Thoracic aorta (tissue), 2 donors: ENCODE results near the gene FHL3. TPM values are rescaled to one million over a fixed set of nuclear protein-coding genes. Genes with fewer than 3 reads are reported as not detected.

Experiments
- ATAC-seq: fragments of 150-250 bp; one replicate; pipeline ENCODE4 v1.8.0; 2017; ENCODE audit warnings: low read depth; ENCODE audit not compliant: insufficient number of reproducible peaks, low FRiP score
- DNase-seq: peaks from one replicate; pipeline ENCODE4 v3.0.0-alpha.2; 2020; ENCODE audit warnings: low spot score
- H3K27ac ChIP-seq, 2 donors: fragments of 200-600 bp; sonication (generic); 1 replicate in 1 of 2; 2 replicates in 1 of 2; pipeline ENCODE4 v1.5.1; 2016; ENCODE audit warnings: mild to moderate bottlenecking in 2 of 2, moderate library complexity in 2 of 2
- H3K27me3 ChIP-seq: fragments of 200-600 bp; sonication (generic); replicated peaks from 2 replicates; pipeline ENCODE4 v1.6.0; 2016; ENCODE audit warnings: mild to moderate bottlenecking; ENCODE audit not compliant: insufficient read depth
- H3K36me3 ChIP-seq: fragments of 200-600 bp; sonication (generic); one replicate; pipeline ENCODE4 v1.5.1; 2016
- H3K4me1 ChIP-seq, 2 donors: fragments of 200-600 bp; sonication (generic); 1 replicate in 1 of 2; 2 replicates in 1 of 2; pipeline versions ENCODE4 v1.5.1 to v1.6.0; 2016; ENCODE audit warnings: low read depth in 2 of 2, mild to moderate bottlenecking in 1 of 2; ENCODE audit not compliant: control insufficient read depth in 1 of 2
- H3K4me3 ChIP-seq: fragments of 200-600 bp; sonication (generic); 2 replicates; pipeline ENCODE4 v1.5.1; 2016; ENCODE audit warnings: mild to moderate bottlenecking
- H3K9me3 ChIP-seq: fragments of 200-600 bp; sonication (generic); 2 replicates; pipeline ENCODE4 v1.5.1; 2016
- total RNA-seq, 2 donors: library from RNA; depleted of rRNA; stranded (reverse); fragments of >200 nt; gene quantifications; one replicate each; pipeline versions ENCODE4 v1.1.0 to v1.2.3, GENCODE V29; 2016
- TF ChIP-seq, protein P1 (sequence below): fragments of 200-600 bp; sonication (generic); IDR thresholded peaks from one replicate; pipeline ENCODE4 v1.5.1; 2019; ENCODE audit warnings: antibody characterized with exemption

The FHL3 gene
- total RNA-seq, 2 donors from 2014 or later, result 57.0 to 90.7 TPM

- Histone ChIP-seq H3K4me3 (no peak overlapping the region), H3K27ac (no peak overlapping the region), H3K4me1 (peaks cover 11 to 25% of the 10 kb centered on the region in 2 donors), H3K36me3 (no peaks in the 10 kb centered on the region), H3K27me3 (no peaks in the 10 kb centered on the region), H3K9me3 (no peaks in the 10 kb centered on the region)
- TF ChIP-seq, protein P1, sequence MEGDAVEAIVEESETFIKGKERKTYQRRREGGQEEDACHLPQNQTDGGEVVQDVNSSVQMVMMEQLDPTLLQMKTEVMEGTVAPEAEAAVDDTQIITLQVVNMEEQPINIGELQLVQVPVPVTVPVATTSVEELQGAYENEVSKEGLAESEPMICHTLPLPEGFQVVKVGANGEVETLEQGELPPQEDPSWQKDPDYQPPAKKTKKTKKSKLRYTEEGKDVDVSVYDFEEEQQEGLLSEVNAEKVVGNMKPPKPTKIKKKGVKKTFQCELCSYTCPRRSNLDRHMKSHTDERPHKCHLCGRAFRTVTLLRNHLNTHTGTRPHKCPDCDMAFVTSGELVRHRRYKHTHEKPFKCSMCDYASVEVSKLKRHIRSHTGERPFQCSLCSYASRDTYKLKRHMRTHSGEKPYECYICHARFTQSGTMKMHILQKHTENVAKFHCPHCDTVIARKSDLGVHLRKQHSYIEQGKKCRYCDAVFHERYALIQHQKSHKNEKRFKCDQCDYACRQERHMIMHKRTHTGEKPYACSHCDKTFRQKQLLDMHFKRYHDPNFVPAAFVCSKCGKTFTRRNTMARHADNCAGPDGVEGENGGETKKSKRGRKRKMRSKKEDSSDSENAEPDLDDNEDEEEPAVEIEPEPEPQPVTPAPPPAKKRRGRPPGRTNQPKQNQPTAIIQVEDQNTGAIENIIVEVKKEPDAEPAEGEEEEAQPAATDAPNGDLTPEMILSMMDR, result no peak
- ATAC-seq (no peak), DNase-seq (no peak)
These were observed 55.7 kb downstream of the FHL3 start for GRCh38 chr1:37949524-37950152.

DNA sequence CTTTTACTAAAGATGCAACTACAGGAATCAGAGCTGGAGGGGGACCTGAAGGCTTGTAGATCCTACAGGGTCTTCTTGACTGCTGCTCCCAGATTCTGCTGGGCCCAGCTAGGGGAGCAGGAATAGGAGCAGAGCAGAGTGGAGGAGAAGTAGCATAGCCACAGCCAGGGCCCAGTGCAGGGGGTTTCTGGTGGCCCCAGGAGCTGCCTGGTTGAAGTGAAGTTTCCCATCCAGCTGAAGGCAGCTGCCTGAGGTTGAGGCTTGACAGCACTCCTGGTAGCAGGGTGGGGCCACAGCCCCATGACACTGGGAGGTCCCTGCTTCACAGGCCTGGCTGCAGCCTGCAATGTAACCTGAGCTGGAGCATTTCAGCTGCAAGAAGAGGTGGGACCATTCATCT lies 56.5 kb downstream of the FHL3 start:
- no peaks in the 10 kb centered on the region for H3K9me3 ChIP-seq
- H3K27me3 ChIP-seq, result no peaks in the 10 kb centered on the region
- no peak overlapping the region for H3K27ac ChIP-seq
- ATAC-seq, result no peak
- peaks cover 11 to 25% of the 10 kb centered on the region in 2 donors for H3K4me1 ChIP-seq
- TF ChIP-seq, protein P1, result no peak
- no peaks in the 10 kb centered on the region for H3K36me3 ChIP-seq
- no peak for DNase-seq
- H3K4me3 ChIP-seq, result no peak overlapping the region

DNA sequence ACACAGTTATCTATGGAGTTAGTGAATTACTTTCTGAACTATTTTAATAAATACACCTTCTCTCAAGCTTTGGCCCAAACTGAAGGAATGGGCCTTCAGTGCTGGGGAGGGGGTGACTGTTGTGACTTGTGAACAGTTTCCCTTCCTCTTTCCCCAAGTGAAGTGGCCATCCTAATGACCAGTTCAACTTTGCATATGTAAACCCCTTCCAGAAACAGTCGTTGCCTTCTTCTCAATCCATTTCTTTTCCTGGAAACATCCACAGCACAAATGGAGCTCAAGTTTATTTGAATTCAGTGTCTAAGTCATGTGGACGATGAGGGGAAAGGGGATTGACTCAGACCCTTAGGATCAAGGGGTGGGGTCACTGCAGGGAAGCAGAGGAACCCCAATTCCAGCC lies 57.1 kb downstream of the FHL3 start:
- Histone ChIP-seq H3K9me3 (no peaks in the 10 kb centered on the region), H3K27me3 (no peaks in the 10 kb centered on the region), H3K4me1 (peaks cover 11 to 25% of the 10 kb centered on the region in 2 donors), H3K4me3 (no peak overlapping the region), H3K36me3 (no peaks in the 10 kb centered on the region), H3K27ac (no peak overlapping the region)
- TF ChIP-seq, protein P1, result no peak
- DNase-seq (no peak), ATAC-seq (no peak)

DNA sequence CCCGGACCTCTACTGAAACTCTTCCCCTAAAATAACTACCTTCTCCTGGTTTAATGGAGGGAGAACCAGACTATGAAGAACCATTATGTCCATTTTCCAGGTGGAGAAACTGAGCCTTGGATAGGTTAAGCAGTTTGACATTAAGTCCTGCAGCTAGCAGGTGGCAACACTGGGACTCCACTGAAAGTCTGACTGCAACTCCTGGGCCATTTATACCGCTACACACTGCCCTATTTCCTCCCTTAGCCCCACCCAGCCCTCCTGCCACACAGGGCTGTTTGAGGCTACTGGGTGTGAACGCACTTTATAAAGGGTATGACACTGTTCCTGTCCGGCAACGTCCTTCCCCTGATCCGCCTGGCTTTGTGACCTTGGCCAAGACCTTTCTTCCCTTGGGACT lies 58.0 kb downstream of the FHL3 start:
- peak overlapping the region; percentile 88 for H3K4me3 ChIP-seq
- TF ChIP-seq, protein P1, result no peak
- H3K27ac ChIP-seq, result peak overlapping the region; percentile 96
- H3K36me3 ChIP-seq, result no peaks in the 10 kb centered on the region
- ATAC-seq (no peak), DNase-seq (no peak)
- H3K27me3 ChIP-seq, result no peaks in the 10 kb centered on the region
- peaks cover 11 to 25% of the 10 kb centered on the region in 2 donors for H3K4me1 ChIP-seq
- no peaks in the 10 kb centered on the region for H3K9me3 ChIP-seq

Other genes starting within 250 kb of the FHL3 start
- not detected for gene EPHA10, start 240.4 kb downstream of the FHL3 start, total RNA-seq
- gene MANEAL, start 211.7 kb downstream of the FHL3 start, total RNA-seq, result 1 to 10 TPM; 1.8 TPM
- gene C1orf122, start 197.7 kb downstream of the FHL3 start, total RNA-seq, result 10 to 100 TPM; 33.9 to 96.0 TPM
- 1 to 10 TPM; 8.7 to 9.7 TPM for gene YRDC, start 197.3 kb downstream of the FHL3 start, total RNA-seq
- gene MTF1, start 145.9 kb downstream of the FHL3 start, total RNA-seq, result 1 to 10 TPM; 4.5 to 9.3 TPM
- 10 to 100 TPM; 44.2 to 44.5 TPM for gene INPP5B, start 58.5 kb downstream of the FHL3 start, total RNA-seq
- gene SF3A3, start 15.5 kb downstream of the FHL3 start, total RNA-seq, result 10 to 100 TPM; 31.8 to 61.3 TPM
- gene UTP11, start 7.2 kb upstream of the FHL3 start, total RNA-seq, result 10 to 100 TPM; 14.6 to 76.9 TPM
- not detected for gene POU3F1, start 41.3 kb upstream of the FHL3 start, total RNA-seq